ENCODE measurements around the gene APLN.

The APLN gene, protein sequence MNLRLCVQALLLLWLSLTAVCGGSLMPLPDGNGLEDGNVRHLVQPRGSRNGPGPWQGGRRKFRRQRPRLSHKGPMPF
- total RNA-seq, result 0 to 0.04 reads per million in 2 experiments

- DNase-seq (ENCODE audit: low read depth), result no peak
These were observed at the start of gene APLN for GRCh38 chrX:129654652-129655546. APLN (minus strand) TSS chrX:129654956; CDS start chrX:129654630, 326 bp downstream.

DNA sequence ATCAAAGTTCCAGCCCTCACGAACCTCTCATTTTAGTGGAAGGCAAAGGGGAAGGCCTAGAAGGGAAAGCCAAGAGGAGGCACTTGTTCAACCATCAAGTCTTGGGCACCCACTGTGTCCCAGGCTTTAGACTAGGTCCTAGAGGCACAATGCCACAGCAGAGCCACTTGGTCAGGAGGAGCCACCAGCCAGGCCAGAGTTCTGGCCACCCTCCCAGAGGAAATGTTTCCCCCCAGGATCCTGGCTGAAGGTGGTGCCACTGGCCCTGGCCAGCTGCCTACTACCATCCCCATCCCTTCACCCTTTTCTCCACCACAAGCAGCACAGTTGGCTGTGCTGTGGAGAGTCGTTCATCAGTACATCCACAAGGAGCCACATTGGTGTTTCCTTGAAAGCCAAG, 49.7 kb upstream of the APLN start:
- no peak for DNase-seq (ENCODE audit: low read depth)

GRCh38 chrX:129701624-129702069, 46.9 kb upstream of the APLN start:
- DNase-seq (ENCODE audit: low read depth), result no peak

DNA sequence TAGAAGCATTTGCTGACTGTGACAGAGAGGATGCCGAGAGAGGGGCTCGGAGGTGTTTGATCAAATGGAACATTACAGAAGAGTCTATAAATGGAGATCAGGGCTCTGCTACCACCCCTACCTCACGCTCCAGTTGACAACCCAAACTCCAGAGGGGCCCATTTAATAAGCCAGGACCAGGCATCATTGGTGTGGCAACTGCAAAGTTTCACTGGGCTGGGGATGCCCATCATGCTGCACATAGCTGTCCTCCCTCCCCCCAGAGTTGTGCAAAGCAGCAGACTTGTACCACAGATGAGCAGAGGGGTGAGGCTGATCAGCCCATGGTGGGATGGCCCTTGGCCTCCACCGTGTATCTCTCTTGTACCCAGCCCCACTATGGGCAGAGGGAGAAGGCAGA, 45.8 kb upstream of the APLN start:
- DNase-seq (ENCODE audit: low read depth), result no peak

GRCh38 chrX:129698150-129698549, 43.4 kb upstream of the APLN start:
- no peak for DNase-seq (ENCODE audit: low read depth)

DNA sequence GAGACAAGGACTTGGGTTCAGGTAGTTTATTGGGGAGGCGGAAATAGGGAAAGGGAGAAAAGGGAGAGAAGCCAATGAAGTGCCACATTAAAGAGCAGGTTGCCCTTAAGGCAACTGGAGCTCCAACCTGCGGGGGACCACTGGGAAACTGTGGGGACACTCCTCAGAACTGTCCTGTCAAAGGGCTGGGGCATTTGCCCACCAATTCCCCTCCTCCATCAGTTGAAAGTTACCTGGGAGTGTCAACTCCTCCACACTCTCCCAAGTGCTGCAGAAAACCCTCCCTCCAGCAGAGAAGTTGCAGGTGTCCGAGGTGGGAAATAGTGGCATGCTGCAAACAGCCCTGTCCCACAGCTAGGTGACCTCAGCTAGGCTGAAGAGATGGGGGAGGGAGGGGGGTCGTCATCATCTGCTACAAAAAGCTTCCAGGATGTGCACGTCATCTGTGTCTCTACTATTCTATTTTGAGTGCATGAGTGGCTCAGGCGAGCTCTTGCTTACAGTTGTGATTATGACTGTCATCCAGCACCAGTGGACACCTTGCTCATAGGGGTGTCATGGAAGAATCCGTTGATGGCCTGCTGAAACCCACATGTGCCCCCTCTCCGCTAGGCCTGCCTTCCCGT, 42.6 kb upstream of the APLN start:
- no peak for DNase-seq (ENCODE audit: low read depth)

DNA sequence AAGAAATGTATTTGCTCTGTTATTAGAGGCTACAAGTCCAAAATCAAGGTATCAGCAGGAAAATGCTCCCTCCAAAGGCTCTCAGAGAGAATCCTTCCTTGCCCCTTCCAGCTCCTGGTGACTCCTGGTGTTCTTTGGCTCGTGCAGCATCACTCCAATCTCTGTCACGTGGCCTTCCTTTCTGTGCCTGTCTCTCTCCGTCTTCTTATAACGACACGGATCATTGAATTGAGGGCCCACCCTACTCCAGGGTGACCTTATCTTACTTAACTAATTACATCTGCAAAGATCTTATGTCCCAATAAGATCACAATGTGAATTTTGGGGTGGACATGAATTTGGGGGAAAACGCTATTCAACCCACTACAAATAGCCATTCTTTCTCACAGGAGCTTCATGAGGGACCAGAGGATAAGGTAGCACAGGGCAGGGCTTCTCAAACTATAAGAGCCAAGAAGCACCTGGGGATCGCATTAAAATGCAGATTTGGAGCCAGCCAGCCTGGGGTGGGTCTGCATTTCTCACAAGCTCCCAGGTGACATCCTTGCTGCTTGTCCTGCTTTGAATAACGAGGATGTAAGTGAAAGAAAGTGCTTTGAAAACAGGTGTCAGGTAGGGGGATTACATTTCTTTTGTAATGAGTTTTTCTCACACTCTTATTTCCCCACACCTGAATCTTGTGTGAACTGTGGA, 41.9 kb upstream of the APLN start:
- no peak for DNase-seq (ENCODE audit: low read depth)

- DNase-seq (ENCODE audit: low read depth), result no peak
These were observed 41.2 kb upstream of the APLN start for GRCh38 chrX:129695937-129696336.

GRCh38 chrX:129695535-129695934, 40.8 kb upstream of the APLN start:
- no peak for DNase-seq (ENCODE audit: low read depth)

- no peak for DNase-seq (ENCODE audit: low read depth)
These were observed 40.0 kb upstream of the APLN start for GRCh38 chrX:129694805-129695204.

DNA sequence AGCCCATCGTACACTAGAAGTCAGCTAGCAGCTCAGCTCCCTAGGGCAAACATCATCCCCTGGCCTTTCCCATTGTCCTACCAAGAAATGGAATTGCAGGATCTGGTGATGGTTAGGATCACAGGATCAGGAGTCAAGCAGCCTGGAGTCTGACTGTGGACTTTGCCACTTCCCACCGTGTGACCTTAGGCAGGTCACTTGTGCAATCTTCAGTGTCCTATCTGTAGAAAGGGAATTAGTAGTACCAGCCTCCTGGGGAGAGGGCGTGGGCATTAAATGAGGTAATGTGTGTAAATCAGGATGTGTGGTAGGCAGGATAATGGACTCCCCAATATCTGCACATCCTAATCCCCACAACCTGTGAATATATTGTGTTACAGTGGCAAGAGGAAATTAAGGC, 38.6 kb upstream of the APLN start:
- DNase-seq (ENCODE audit: low read depth), result no peak

- DNase-seq (ENCODE audit: low read depth), result no peak
These were observed 35.7 kb upstream of the APLN start for GRCh38 chrX:129690435-129690834.

- DNase-seq (ENCODE audit: low read depth), result no peak
These were observed 35.0 kb upstream of the APLN start for GRCh38 chrX:129689796-129690195.

- no peak for DNase-seq (ENCODE audit: low read depth)
These were observed 33.3 kb upstream of the APLN start for GRCh38 chrX:129688097-129688496.

DNA sequence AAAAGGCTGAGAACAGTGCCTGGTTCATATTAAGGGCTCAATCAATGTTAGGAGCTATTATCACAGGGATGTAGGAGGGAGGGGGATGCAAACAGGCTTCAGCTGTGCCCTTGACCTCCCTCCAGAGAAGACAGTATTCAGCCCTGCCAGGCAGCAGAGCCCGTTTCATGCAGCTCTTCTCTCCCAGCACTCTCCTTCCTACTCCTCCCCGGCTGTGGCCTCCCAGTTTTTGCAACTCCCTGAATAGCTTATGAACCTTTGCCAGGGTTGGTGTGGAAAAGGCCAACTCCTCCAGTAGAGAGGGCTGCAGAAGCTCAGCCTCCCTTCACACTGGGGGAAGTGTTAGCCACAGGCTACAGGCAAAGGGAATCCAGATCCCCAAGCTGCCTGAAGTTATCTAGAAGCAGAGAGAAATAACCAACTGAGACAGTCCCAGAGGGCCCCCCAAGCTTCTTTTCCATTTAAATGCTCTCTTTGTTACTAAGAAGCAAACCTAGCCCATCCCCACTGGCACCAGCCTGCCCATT, 31.7 kb upstream of the APLN start:
- DNase-seq (ENCODE audit: low read depth), result no peak

- DNase-seq (ENCODE audit: low read depth), result no peak
These were observed 28.2 kb upstream of the APLN start for GRCh38 chrX:129682979-129683378.

GRCh38 chrX:129679901-129680300, 25.1 kb upstream of the APLN start:
- DNase-seq (ENCODE audit: low read depth), result no peak

DNA sequence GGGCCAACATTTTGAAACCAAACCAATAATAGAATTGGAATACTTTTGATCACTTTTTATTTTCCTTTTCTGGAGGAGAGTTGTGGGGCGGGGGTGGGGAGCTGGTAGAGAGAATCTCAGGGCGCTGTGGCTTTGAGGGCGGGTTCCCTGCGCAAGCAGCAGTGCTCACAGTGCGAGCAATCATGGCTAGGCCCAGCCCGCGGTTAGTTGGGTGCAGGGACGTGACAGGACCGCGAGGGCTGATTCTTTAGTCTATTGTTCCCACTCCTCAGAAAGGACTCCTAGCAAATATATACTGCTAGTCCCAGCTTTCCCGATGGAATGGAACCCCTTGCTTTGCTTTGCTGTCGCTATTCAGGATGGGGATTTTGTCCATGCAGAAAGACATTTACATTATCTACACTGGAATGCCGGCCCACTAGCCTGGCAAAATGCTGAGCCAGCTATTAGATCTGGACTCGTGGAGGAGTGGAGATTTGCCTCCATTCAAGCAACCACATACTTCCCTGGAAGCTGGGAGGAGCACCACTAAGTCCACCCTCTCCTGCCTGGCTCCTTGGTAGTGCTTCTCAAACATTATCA, 23.9 kb upstream of the APLN start:
- DNase-seq (ENCODE audit: low read depth), result peak; percentile 16

DNA sequence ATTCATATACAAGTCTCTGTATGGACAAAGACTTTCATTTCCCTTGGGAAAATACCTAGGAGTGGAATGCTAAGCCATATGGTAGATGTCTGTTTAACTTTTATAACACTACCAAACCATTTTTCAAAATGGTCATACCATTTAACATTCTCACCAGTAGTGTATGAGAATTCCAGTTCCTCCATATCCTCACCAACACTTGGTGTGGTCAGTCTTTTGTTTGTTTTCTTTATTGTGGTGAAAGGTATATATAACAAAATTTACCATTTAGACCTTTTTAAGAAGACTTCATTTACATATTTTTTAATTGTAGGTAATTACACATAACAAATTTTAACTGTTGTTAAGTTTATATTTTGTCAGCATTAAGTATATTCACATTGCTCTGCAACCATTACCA, 12.7 kb upstream of the APLN start:
- no peak for DNase-seq (ENCODE audit: low read depth)

- DNase-seq (ENCODE audit: low read depth), result no peak
These were observed 11.3 kb upstream of the APLN start for GRCh38 chrX:129665916-129666644.

DNA sequence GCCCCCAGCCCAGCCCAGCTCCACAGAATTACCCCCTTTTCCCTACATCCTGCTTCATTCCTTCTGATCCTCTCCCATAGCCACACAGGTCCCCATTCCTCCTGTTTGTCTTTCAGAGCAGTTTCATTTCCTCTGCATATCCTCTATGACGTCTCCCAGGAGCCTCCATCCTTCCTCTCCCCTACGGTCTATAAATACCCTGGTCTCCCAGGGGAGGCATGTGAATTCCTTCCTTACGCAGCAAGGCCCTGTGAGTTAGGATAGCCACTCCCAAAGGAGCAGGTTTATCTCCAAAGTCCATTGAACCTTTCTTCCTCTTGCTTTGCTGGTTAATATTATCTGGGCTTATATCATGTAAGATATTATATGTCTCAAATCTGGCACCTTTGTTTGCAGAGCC, 8.4 kb upstream of the APLN start:
- DNase-seq (ENCODE audit: low read depth), result no peak
